SIG-M5 treated with dmso at 0.1 percent for 504 hours (cell line): ENCODE measurements around the gene DLEC1.
"Not testable (repeated sequence)": the region's sequence is repeated elsewhere in the genome, so short reads cannot be mapped to it uniquely, and the experiment has no call there.

Experiments
- DNase-seq: peaks from one replicate; lab custom pipeline; 2025; ENCODE audit not compliant: unreplicated experiment; lab: John Stamatoyannopoulos, UW

Gene DLEC1

GRCh38 chr3:38018296-38019266 is 20.4 kb upstream of the DLEC1 start:
- no peak for DNase-seq

- no peak for DNase-seq
These were observed 19.2 kb upstream of the DLEC1 start for GRCh38 chr3:38019658-38020341.

GRCh38 chr3:38020342-38020726 is 18.7 kb upstream of the DLEC1 start:
- DNase-seq: no peak

GRCh38 chr3:38021196-38021595 is 17.8 kb upstream of the DLEC1 start:
- DNase-seq: no peak

- DNase-seq: no peak
These were observed 16.7 kb upstream of the DLEC1 start for GRCh38 chr3:38022301-38022700.

GRCh38 chr3:38022896-38023709 is 15.9 kb upstream of the DLEC1 start:
- DNase-seq: no peak

- DNase-seq: no peak
These were observed 12.2 kb upstream of the DLEC1 start for GRCh38 chr3:38026856-38027255.

- DNase-seq: no peak
These were observed 11.2 kb upstream of the DLEC1 start for GRCh38 chr3:38027466-38028465.

GRCh38 chr3:38028621-38029361 is 10.2 kb upstream of the DLEC1 start:
- no peak for DNase-seq

GRCh38 chr3:38029400-38030125 is 9.4 kb upstream of the DLEC1 start, which contains the start of gene PLCD1:
Gene PLCD1 (minus strand): TSS chr3:38029642. CDS start chr3:38029539, 103 bp downstream.
- DNase-seq: no peak

- DNase-seq: no peak
These were observed 8.6 kb upstream of the DLEC1 start for GRCh38 chr3:38030126-38031021.

GRCh38 chr3:38031022-38031994 is 7.7 kb upstream of the DLEC1 start:
- DNase-seq: no peak

GRCh38 chr3:38032328-38032865 is 6.6 kb upstream of the DLEC1 start:
- no peak for DNase-seq

GRCh38 chr3:38033586-38033985 is 5.4 kb upstream of the DLEC1 start:
- not testable (repeated sequence) for DNase-seq

- not testable (repeated sequence) for DNase-seq
These were observed 4.7 kb upstream of the DLEC1 start for GRCh38 chr3:38034335-38034734.

- no peak for DNase-seq
These were observed 2.7 kb upstream of the DLEC1 start for GRCh38 chr3:38036286-38036685.
